ENCODE measurements around the gene RXRB. TPM values are rescaled to one million over a fixed set of nuclear protein-coding genes. Genes with fewer than 3 reads are reported as not detected.

The RXRB gene
- total and polyA plus RNA-seq, 2 of the 13 experiments (the other 11 are each of a cell fraction or from before 2014, with no cell fraction given) = 26.7 to 55.7 TPM

- peaks cover 0 to 4% of the 10 kb centered on the region in 2 experiments; a peak in 1 of 5 replicates for H3K27me3 ChIP-seq (ENCODE audit: control insufficient read depth in 1 of 2, insufficient read depth in 2 of 2, low read length in 2 of 2)
- intact Hi-C loops (cut with micrococcal nuclease; ENCODE audit: unreplicated experiment) (loop anchor here (5.0 kb wide), 2 partner anchors 194 to 226 kb away; partner anchors contain the start of gene KIFC1), in situ Hi-C loops (cut with HindIII; ENCODE audit: extremely low pct_ligation_motif_present, low pct_unique_long_range_greater_than_20kb) (no loop called here)
- ATAC-seq (peak; percentile 59), DNase-seq (ENCODE audit: low spot score) (peak; percentile 94), FAIRE-seq (peak; percentile 54)
- H3K4me2 ChIP-seq (ENCODE audit: low read depth, low read length) = peak overlapping the region; percentile 98
- H3K4me3 ChIP-seq (replicated peaks in 1 of 3; ENCODE audit: insufficient read depth in 1 of 3, low read depth in 2 of 3, low read length in 3 of 3) = peak overlapping the region; percentile 23 to 93 (median 87)
- TSS peak; percentile 26 for BruUV-seq (replicated peaks)
- peaks cover 27 to 49% of the 10 kb centered on the region in 2 experiments for H3K36me3 ChIP-seq (replicated peaks in 1 of 2; ENCODE audit: control insufficient read depth in 1 of 2, insufficient read depth in 2 of 2, low read length in 2 of 2)
- H3K9me3 ChIP-seq (ENCODE audit: low read length) = no peaks in the 10 kb centered on the region
- ChIA-PET POLR2A (interaction anchor here (0.7 to 4.1 kb wide), 14 partner anchors 9 to 228 kb away, joined by 3 to 69 read pairs (median 10); partner anchors contain the start of genes B3GALT4, BRD2, RGL2 and RING1), CTCF (ENCODE audit: low intra/inter-chr PET ratio, low total read pairs) (interaction anchor here (0.6 to 1.7 kb wide), 2 partner anchors 15 to 37 kb away, joined by 3 to 11 read pairs; no protein-coding TSS in a partner anchor)
- H2AFZ ChIP-seq (ENCODE audit: low read length) = no peak overlapping the region
- WGBS (ENCODE audit: low lambda C conversion rate) = 9% methylated on average over 6 of the region's 6 CpGs
- H4K20me1 ChIP-seq (ENCODE audit: insufficient read depth, low read length) = peaks cover 19% of the 10 kb centered on the region
- H3K9ac ChIP-seq (ENCODE audit: insufficient read depth, low read depth, low read length) = peak overlapping the region; percentile 45
- H3K4me1 ChIP-seq (ENCODE audit: insufficient read depth, low read length) = peaks cover 48% of the 10 kb centered on the region
- H3K79me2 ChIP-seq (ENCODE audit: insufficient read depth, low read length) = peaks cover 32% of the 10 kb centered on the region
- peak overlapping the region; percentile 99 for H3K27ac ChIP-seq (ENCODE audit: extremely low read length, insufficient read depth, low read length)
- TF ChIP-seq ZFAT (CRISPR knock-in tag; conservative IDR thresholded peaks at IDR 0.05) = no peak
- TF ChIP-seq KMT2B (CRISPR knock-in tag; IDR thresholded peaks at IDR 0.05) = no peak
- TF ChIP-seq TGIF2 (CRISPR knock-in tag; IDR thresholded peaks at IDR 0.05) = peak; percentile 94
- TF ChIP-seq ARID5B (CRISPR knock-in tag; IDR thresholded peaks at IDR 0.05) = peak; percentile 99
- TF ChIP-seq KDM2A (CRISPR knock-in tag; IDR thresholded peaks at IDR 0.05; ENCODE audit: borderline replicate concordance, low read depth) = no peak
- TF ChIP-seq PITX1 (CRISPR knock-in tag; IDR thresholded peaks at IDR 0.05) = peak; percentile 90
- peak; percentile 80 for TF ChIP-seq MIER2 (CRISPR knock-in tag; IDR thresholded peaks at IDR 0.05)
- TF ChIP-seq ZNF639 (CRISPR knock-in tag; conservative IDR thresholded peaks at IDR 0.05) = peak; percentile 84
- no peak for TF ChIP-seq SAFB2 (CRISPR knock-in tag; IDR thresholded peaks at IDR 0.05; ENCODE audit: borderline replicate concordance, low read depth)
- peak; percentile 92 for TF ChIP-seq ZNF280D (CRISPR knock-in tag; IDR thresholded peaks at IDR 0.05)
- TF ChIP-seq ZNF432 (CRISPR knock-in tag; IDR thresholded peaks at IDR 0.05; ENCODE audit: borderline replicate concordance) = no peak
- TF ChIP-seq KLF11 (CRISPR knock-in tag; IDR thresholded peaks at IDR 0.05) = peak; percentile 95; the same call in 1 of the 2 replicates
Observed at GRCh38 chr6:33198159-33198852, 2.2 kb downstream of the RXRB start.
